Hindlimb muscle (tissue), 1 donor: ENCODE measurements around the gene CHAD. TPM values are rescaled to one million over a fixed set of nuclear protein-coding genes. Genes with fewer than 3 reads are reported as not detected.
"Not testable (repeated sequence)": the region's sequence is repeated elsewhere in the genome, so short reads cannot be mapped to it uniquely, and the experiment has no call there.

ENCODE experiments used
- DNase-seq: peaks from one replicate; pipeline ENCODE4 v3.0.0-alpha.2; 2013
- polyA plus RNA-seq: library from polyadenylated mRNA; unstranded; fragments of 120-200 nt; gene quantifications from one replicate; pipeline ENCODE4 v1.2.1, GENCODE V29; 2013; ENCODE audit not compliant: insufficient read length

CHAD gene
- polyA plus RNA-seq, 1 donor, result 4.4 TPM

- peak; percentile 25 for DNase-seq
Measured at GRCh38 chr17:50426814-50427787, 41.6 kb downstream of the CHAD start.

GRCh38 chr17:50426472-50426782, 42.3 kb downstream of the CHAD start:
- DNase-seq, result no peak

- DNase-seq, result peak; percentile 55
Measured at GRCh38 chr17:50425682-50426471, 42.8 kb downstream of the CHAD start, which contains the start of gene ACSF2. Gene ACSF2 (plus strand): TSS chr17:50426218. CDS start chr17:50426262, 44 bp downstream.

GRCh38 chr17:50424996-50425681, 43.5 kb downstream of the CHAD start:
- no peak for DNase-seq

- no peak for DNase-seq
Measured at GRCh38 chr17:50424246-50424995, 44.3 kb downstream of the CHAD start.

GRCh38 chr17:50423553-50424159, 45.0 kb downstream of the CHAD start:
- no peak for DNase-seq

- no peak for DNase-seq
Measured at GRCh38 chr17:50422738-50423137, 45.9 kb downstream of the CHAD start.

GRCh38 chr17:50421308-50422051, 47.2 kb downstream of the CHAD start:
- no peak for DNase-seq

GRCh38 chr17:50420419-50421112, 48.1 kb downstream of the CHAD start:
- DNase-seq, result no peak

- not testable (repeated sequence) for DNase-seq
Measured at GRCh38 chr17:50419577-50419976, 49.1 kb downstream of the CHAD start.

- DNase-seq, result no peak
Measured at GRCh38 chr17:50414808-50415207, 53.9 kb downstream of the CHAD start.

Other genes with a start within 250 kb of the CHAD start
- gene TMEM92, start 194.4 kb downstream of the CHAD start, polyA plus RNA-seq, result 1.8 TPM
- gene XYLT2, start 122.8 kb downstream of the CHAD start, polyA plus RNA-seq, result 27.3 TPM
- gene MRPL27, start 95.7 kb downstream of the CHAD start, polyA plus RNA-seq, result 52.5 TPM
- gene EME1, start 95.7 kb downstream of the CHAD start, polyA plus RNA-seq, result 4.9 TPM
- gene LRRC59, start 71.4 kb downstream of the CHAD start, polyA plus RNA-seq, result 45.1 TPM
- 85.4 TPM for gene ACSF2, start 42.7 kb downstream of the CHAD start, polyA plus RNA-seq
- gene RSAD1, start 10.0 kb upstream of the CHAD start, polyA plus RNA-seq, result 36.9 TPM
- 1.0 TPM for gene MYCBPAP, start 39.6 kb upstream of the CHAD start, polyA plus RNA-seq
- gene EPN3, start 63.9 kb upstream of the CHAD start, polyA plus RNA-seq, result 1.5 TPM
- gene SPATA20, start 78.3 kb upstream of the CHAD start, polyA plus RNA-seq, result 31.4 TPM
- gene CACNA1G, start 91.8 kb upstream of the CHAD start, polyA plus RNA-seq, result 4.8 TPM
- gene ABCC3, start 166.0 kb upstream of the CHAD start, polyA plus RNA-seq, result 0.66 TPM
- 45.4 TPM for gene ANKRD40, start 239.0 kb upstream of the CHAD start, polyA plus RNA-seq